HL-60 (cell line): Measurements from ENCODE around the gene NHSL2.
A peak's percentile ranks its signal among the peaks of the same experiment; 100 is the strongest.
"Not testable (repeated sequence)": the region's sequence is repeated elsewhere in the genome, so short reads cannot be mapped to it uniquely, and the experiment has no call there.

Experiments
- DNase-seq, 2 experiments: peaks; one replicate each; pipeline ENCODE4 v3.0.0-alpha.2; 2010 to 2020; ENCODE audit warnings: low read depth in 1 of 2, low spot score in 1 of 2
- H3K27ac ChIP-seq: fragments of 250-450 bp; sonication (Bioruptor Pico); replicated peaks from 2 replicates; pipeline ENCODE4 v1.5.1; 2020; ENCODE audit warnings: mild to moderate bottlenecking, moderate library complexity
- H3K27me3 ChIP-seq: fragments of 250-450 bp; sonication (Bioruptor Pico); 2 replicates; pipeline ENCODE4 v1.5.1; 2021; ENCODE audit warnings: mild to moderate bottlenecking, moderate library complexity; ENCODE audit not compliant: insufficient read depth, poor library complexity, severe bottlenecking
- H3K4me3 ChIP-seq: replicated peaks from 2 replicates; pipeline ENCODE4 v1.5.1; 2011; ENCODE audit warnings: mild to moderate bottlenecking, control low read depth, low read length; ENCODE audit not compliant: insufficient read depth
- GABPA ChIP-seq: IDR thresholded peaks from 2 replicates; pipeline ENCODE4 v1.6.1; 2012; ENCODE audit warnings: low read depth
- POLR2AphosphoS5 ChIP-seq: IDR thresholded peaks from 2 replicates; pipeline ENCODE4 v1.6.1; 2012; ENCODE audit warnings: low read depth
- REST ChIP-seq: IDR thresholded peaks from 2 replicates; pipeline ENCODE4 v1.6.1; 2012; ENCODE audit warnings: low read depth; ENCODE audit not compliant: insufficient replicate concordance
- SPI1 ChIP-seq: IDR thresholded peaks from 2 replicates; pipeline ENCODE4 v1.6.1; 2012; ENCODE audit warnings: low read depth, mild to moderate bottlenecking, borderline replicate concordance
- TF ChIP-seq, protein P1 (sequence below): IDR thresholded peaks from one replicate; pipeline ENCODE4 v1.5.1; 2011; ENCODE audit warnings: low read length, control low read depth, inconsistent platforms; ENCODE audit not compliant: insufficient read depth

The NHSL2 gene

GRCh38 chrX:72165551-72165950 lies 254.9 kb downstream of the NHSL2 start:
- no peak for DNase-seq
- Histone ChIP-seq H3K4me3 (no peak overlapping the region), H3K27me3 (no peaks in the 10 kb centered on the region), H3K27ac (no peak overlapping the region)
- TF ChIP-seq, protein P1, sequence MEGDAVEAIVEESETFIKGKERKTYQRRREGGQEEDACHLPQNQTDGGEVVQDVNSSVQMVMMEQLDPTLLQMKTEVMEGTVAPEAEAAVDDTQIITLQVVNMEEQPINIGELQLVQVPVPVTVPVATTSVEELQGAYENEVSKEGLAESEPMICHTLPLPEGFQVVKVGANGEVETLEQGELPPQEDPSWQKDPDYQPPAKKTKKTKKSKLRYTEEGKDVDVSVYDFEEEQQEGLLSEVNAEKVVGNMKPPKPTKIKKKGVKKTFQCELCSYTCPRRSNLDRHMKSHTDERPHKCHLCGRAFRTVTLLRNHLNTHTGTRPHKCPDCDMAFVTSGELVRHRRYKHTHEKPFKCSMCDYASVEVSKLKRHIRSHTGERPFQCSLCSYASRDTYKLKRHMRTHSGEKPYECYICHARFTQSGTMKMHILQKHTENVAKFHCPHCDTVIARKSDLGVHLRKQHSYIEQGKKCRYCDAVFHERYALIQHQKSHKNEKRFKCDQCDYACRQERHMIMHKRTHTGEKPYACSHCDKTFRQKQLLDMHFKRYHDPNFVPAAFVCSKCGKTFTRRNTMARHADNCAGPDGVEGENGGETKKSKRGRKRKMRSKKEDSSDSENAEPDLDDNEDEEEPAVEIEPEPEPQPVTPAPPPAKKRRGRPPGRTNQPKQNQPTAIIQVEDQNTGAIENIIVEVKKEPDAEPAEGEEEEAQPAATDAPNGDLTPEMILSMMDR, result no peak

GRCh38 chrX:72169008-72169728 lies 258.5 kb downstream of the NHSL2 start:
- Histone ChIP-seq H3K4me3 (no peak overlapping the region), H3K27me3 (no peaks in the 10 kb centered on the region), H3K27ac (no peak overlapping the region)
- no peak for DNase-seq
- TF ChIP-seq, protein P1, result no peak
- TF ChIP-seq SPI1 (no peak), REST (no peak), POLR2AphosphoS5 (no peak), GABPA (no peak)

DNA sequence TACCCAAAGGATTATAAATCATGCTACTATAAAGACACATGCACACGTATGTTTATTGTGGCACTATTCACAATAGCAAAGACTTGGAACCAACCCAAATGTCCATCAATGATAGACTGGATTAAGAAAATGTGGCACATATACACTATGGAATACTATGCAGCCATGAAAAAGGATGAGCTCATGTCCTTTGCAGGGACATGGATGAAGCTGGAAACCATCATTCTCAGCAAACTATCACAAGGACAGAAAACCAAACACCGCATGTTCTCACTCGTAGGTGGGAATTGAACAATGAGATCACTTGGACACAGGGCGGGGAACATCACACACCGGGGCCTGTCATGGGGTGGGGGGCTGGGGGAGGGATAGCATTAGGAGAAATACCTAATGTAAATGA lies 265.6 kb downstream of the NHSL2 start:
- not testable (repeated sequence) for H3K4me3 ChIP-seq, H3K27ac ChIP-seq, DNase-seq, H3K27me3 ChIP-seq

DNA sequence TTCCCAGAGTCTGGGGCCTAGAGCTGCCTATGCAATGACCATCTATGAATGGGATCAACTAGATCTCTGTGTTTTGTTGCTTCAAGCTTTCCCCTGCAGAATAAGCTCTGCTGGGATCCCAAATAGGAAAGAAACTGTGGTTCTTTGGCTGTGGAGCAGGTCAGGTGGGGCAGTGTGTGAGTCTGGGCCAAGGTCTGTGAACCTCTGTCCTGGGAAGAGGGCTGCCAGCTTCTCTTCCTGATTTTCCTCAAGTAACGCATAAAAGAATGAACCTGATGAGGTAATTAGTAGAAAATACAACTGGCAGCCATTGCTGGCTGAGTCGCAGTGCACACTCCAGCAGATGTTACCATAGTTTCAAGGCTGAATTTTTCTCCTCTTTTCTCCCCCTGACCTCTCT lies 266.3 kb downstream of the NHSL2 start:
- no peak overlapping the region for H3K4me3 ChIP-seq
- H3K27me3 ChIP-seq, result no peaks in the 10 kb centered on the region
- no peak for TF ChIP-seq POLR2AphosphoS5
- H3K27ac ChIP-seq, result no peak overlapping the region
- DNase-seq, result no peak

- H3K27ac ChIP-seq, result peak overlapping the region; percentile 91
- H3K27me3 ChIP-seq, result no peaks in the 10 kb centered on the region
- peak in 1 of 2 experiments; percentile 11 for DNase-seq
- no peak overlapping the region for H3K4me3 ChIP-seq
- TF ChIP-seq REST, result no peak
Measured at GRCh38 chrX:72180539-72180938, 269.9 kb downstream of the NHSL2 start.
